SK-N-MC (cell line): Measurements from ENCODE around the gene DIAPH3.

Experiments used
- DNase-seq: peaks from one replicate; pipeline ENCODE4 v3.0.0-alpha.2; 2011; ENCODE audit warnings: low read depth, low spot score
- H3K27ac ChIP-seq: fragments of 200-600 bp; sonication (generic); 2 replicates; pipeline ENCODE4 v1.5.1; 2016; ENCODE audit warnings: mixed run types
- H3K36me3 ChIP-seq: fragments of 200-600 bp; sonication (generic); 2 replicates; pipeline ENCODE4 v1.6.1; 2017; ENCODE audit warnings: antibody characterized with exemption, low read length, mixed read lengths; ENCODE audit not compliant: insufficient read depth
- H3K4me3 ChIP-seq: fragments of 200-600 bp; sonication (generic); 2 replicates; pipeline ENCODE4 v1.5.1; 2016
- H3K9ac ChIP-seq: fragments of 200-600 bp; sonication (generic); 2 replicates; pipeline ENCODE4 v1.8.0; 2017; ENCODE audit warnings: mixed run types, mixed read lengths; ENCODE audit not compliant: insufficient read length
- H3K9me3 ChIP-seq: fragments of 200-600 bp; sonication (generic); 2 replicates; pipeline ENCODE4 v1.6.1; 2017; ENCODE audit warnings: low read depth, mild to moderate bottlenecking, antibody characterized with exemption, low read length, moderate library complexity, mixed read lengths
- EZH2 ChIP-seq: fragments of 200-600 bp; sonication (generic); IDR thresholded peaks from one replicate; pipeline ENCODE4 v1.6.1; 2017; ENCODE audit warnings: antibody characterized with exemption
- FOXP2 ChIP-seq: optimal IDR thresholded peaks from 2 replicates; pipeline ENCODE3; 2011; ENCODE audit warnings: mild to moderate bottlenecking, moderate library complexity; ENCODE audit not compliant: insufficient read depth; ENCODE audit errors: extremely low read length, control extremely low read depth
- POLR2AphosphoS5 ChIP-seq: IDR thresholded peaks from 2 replicates; pipeline ENCODE4 v1.6.1; 2012; ENCODE audit warnings: mild to moderate bottlenecking, low read depth, low read length, borderline replicate concordance

Gene DIAPH3

GRCh38 chr13:59979589-59979988 lies 184.1 kb downstream of the DIAPH3 start:
- Histone ChIP-seq H3K36me3 (peaks cover 6% of the 10 kb centered on the region), H3K9me3 (no peaks in the 10 kb centered on the region), H3K9ac (no peak overlapping the region), H3K4me3 (peak overlapping the region; percentile 25), H3K27ac (peak overlapping the region; percentile 77)
- DNase-seq = peak; percentile 56
- TF ChIP-seq POLR2AphosphoS5 = peak; percentile 39; the same call in 1 of the 2 replicates
- TF ChIP-seq FOXP2 = no peak
- no peak for TF ChIP-seq EZH2

GRCh38 chr13:59978862-59979261 lies 184.9 kb downstream of the DIAPH3 start:
- no peak for DNase-seq
- H3K9me3 ChIP-seq = no peaks in the 10 kb centered on the region
- H3K36me3 ChIP-seq = peaks cover 6% of the 10 kb centered on the region
- TF ChIP-seq EZH2 (no peak), POLR2AphosphoS5 (no peak), FOXP2 (no peak)
- no peak overlapping the region for H3K9ac ChIP-seq
- H3K4me3 ChIP-seq = peak overlapping the region; percentile 25
- H3K27ac ChIP-seq = peak overlapping the region; percentile 77

- Histone ChIP-seq H3K4me3 (no peak overlapping the region), H3K9ac (no peak overlapping the region), H3K27ac (no peak overlapping the region), H3K9me3 (no peaks in the 10 kb centered on the region), H3K36me3 (no peaks in the 10 kb centered on the region)
- TF ChIP-seq POLR2AphosphoS5 (no peak), EZH2 (no peak), FOXP2 (no peak)
- no peak for DNase-seq
These were observed 186.9 kb downstream of the DIAPH3 start for GRCh38 chr13:59976856-59977255.

GRCh38 chr13:59975807-59976435 lies 187.8 kb downstream of the DIAPH3 start:
- Histone ChIP-seq H3K9ac (no peak overlapping the region), H3K4me3 (no peak overlapping the region), H3K36me3 (peaks cover under 1% of the 10 kb centered on the region; the same call in 1 of the 2 replicates), H3K9me3 (no peaks in the 10 kb centered on the region), H3K27ac (no peak overlapping the region)
- no peak for DNase-seq
- no peak for TF ChIP-seq EZH2
- no peak for TF ChIP-seq FOXP2
- TF ChIP-seq POLR2AphosphoS5 = no peak

GRCh38 chr13:59970847-59971246 lies 192.9 kb downstream of the DIAPH3 start:
- DNase-seq = no peak
- no peak overlapping the region for H3K4me3 ChIP-seq
- TF ChIP-seq EZH2 (no peak), FOXP2 (no peak), POLR2AphosphoS5 (no peak)
- no peak overlapping the region for H3K27ac ChIP-seq
- H3K9ac ChIP-seq = no peak overlapping the region
- peaks cover 16% of the 10 kb centered on the region for H3K36me3 ChIP-seq
- no peaks in the 10 kb centered on the region for H3K9me3 ChIP-seq

GRCh38 chr13:59963827-59964226 lies 199.9 kb downstream of the DIAPH3 start:
- no peak overlapping the region for H3K9ac ChIP-seq
- H3K36me3 ChIP-seq = peaks cover 6% of the 10 kb centered on the region; the same call in 1 of the 2 replicates
- no peak overlapping the region for H3K4me3 ChIP-seq
- TF ChIP-seq FOXP2 (no peak), EZH2 (no peak), POLR2AphosphoS5 (no peak)
- no peak for DNase-seq
- no peak overlapping the region for H3K27ac ChIP-seq
- no peaks in the 10 kb centered on the region for H3K9me3 ChIP-seq

- no peak overlapping the region for H3K9ac ChIP-seq
These were observed 200.3 kb downstream of the DIAPH3 start for GRCh38 chr13:59963383-59963782.

GRCh38 chr13:59962343-59962742 lies 201.4 kb downstream of the DIAPH3 start:
- H3K9me3 ChIP-seq = no peaks in the 10 kb centered on the region
- TF ChIP-seq EZH2 = no peak
- TF ChIP-seq FOXP2 = no peak
- no peak for TF ChIP-seq POLR2AphosphoS5
- no peak overlapping the region for H3K9ac ChIP-seq
- no peak for DNase-seq
- H3K36me3 ChIP-seq = peaks cover 2% of the 10 kb centered on the region
- no peak overlapping the region for H3K27ac ChIP-seq
- H3K4me3 ChIP-seq = no peak overlapping the region

More at GRCh38 chr13:59963383-59963782, 200.3 kb downstream of the DIAPH3 start:
- no peak for DNase-seq
- no peak overlapping the region for H3K27ac ChIP-seq
- H3K36me3 ChIP-seq = peaks cover 6% of the 10 kb centered on the region; the same call in 1 of the 2 replicates
- H3K4me3 ChIP-seq = no peak overlapping the region
- H3K9me3 ChIP-seq = no peaks in the 10 kb centered on the region
- TF ChIP-seq FOXP2 (no peak), POLR2AphosphoS5 (no peak), EZH2 (no peak)
